Hepatocyte (in vitro differentiated cells): Measurements from ENCODE around the gene MYOD1.

ENCODE experiments used
- EZH2phosphoT487 ChIP-seq: fragments of 200-600 bp; sonication (generic); IDR thresholded peaks from one replicate; pipeline ENCODE4 v1.6.1; 2018; ENCODE audit warnings: antibody characterized with exemption, mild to moderate bottlenecking, low read depth, moderate library complexity; ENCODE audit not compliant: unreplicated experiment, severe bottlenecking
- TF ChIP-seq, protein P1 (sequence below): fragments of 200-600 bp; sonication (generic); IDR thresholded peaks from 2 replicates; pipeline ENCODE4 v1.5.1; 2016; ENCODE audit warnings: antibody characterized with exemption, mild to moderate bottlenecking; ENCODE audit not compliant: poor library complexity

DNA sequence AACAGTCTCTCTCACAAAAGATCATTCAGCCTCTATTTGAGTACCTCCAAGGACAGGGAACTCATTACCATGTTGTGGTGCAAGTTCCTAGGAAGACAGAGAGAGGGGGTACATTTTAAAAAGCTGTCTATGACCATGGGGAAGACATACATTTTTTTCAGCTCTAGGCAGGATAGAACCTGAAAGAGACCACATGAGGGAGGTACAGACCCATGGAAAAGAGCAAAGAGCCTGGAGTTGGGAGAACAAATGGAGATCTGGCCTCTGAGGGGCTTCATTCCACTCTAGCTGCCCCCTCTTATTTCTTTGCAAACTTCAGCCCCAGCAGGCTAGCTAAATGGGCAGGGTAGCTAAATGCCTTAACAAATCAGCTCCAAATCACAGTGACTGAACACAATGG is 51.5 kb downstream of the MYOD1 start:
- TF ChIP-seq, protein P1, sequence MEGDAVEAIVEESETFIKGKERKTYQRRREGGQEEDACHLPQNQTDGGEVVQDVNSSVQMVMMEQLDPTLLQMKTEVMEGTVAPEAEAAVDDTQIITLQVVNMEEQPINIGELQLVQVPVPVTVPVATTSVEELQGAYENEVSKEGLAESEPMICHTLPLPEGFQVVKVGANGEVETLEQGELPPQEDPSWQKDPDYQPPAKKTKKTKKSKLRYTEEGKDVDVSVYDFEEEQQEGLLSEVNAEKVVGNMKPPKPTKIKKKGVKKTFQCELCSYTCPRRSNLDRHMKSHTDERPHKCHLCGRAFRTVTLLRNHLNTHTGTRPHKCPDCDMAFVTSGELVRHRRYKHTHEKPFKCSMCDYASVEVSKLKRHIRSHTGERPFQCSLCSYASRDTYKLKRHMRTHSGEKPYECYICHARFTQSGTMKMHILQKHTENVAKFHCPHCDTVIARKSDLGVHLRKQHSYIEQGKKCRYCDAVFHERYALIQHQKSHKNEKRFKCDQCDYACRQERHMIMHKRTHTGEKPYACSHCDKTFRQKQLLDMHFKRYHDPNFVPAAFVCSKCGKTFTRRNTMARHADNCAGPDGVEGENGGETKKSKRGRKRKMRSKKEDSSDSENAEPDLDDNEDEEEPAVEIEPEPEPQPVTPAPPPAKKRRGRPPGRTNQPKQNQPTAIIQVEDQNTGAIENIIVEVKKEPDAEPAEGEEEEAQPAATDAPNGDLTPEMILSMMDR = no peak
- no peak for TF ChIP-seq EZH2phosphoT487
